Eye (tissue), 1 donor: ENCODE results near the gene ASGR1.

Experiments
- DNase-seq: peaks from one replicate; pipeline ENCODE4 v3.0.0-alpha.2; 2015

ASGR1 gene

GRCh38 chr17:7215652-7216180, 36.5 kb upstream of the ASGR1 start:
- no peak for DNase-seq

- DNase-seq, result no peak
Observed at GRCh38 chr17:7215136-7215638, 36.0 kb upstream of the ASGR1 start.

GRCh38 chr17:7214300-7215135, 35.3 kb upstream of the ASGR1 start:
- peak; percentile 100 for DNase-seq

GRCh38 chr17:7213895-7214299, 34.7 kb upstream of the ASGR1 start:
- DNase-seq, result peak; percentile 99

GRCh38 chr17:7211491-7212273, 32.5 kb upstream of the ASGR1 start:
- DNase-seq, result peak; percentile 64

- peak; percentile 36 for DNase-seq
Observed at GRCh38 chr17:7208754-7209460, 29.7 kb upstream of the ASGR1 start.

- DNase-seq, result peak; percentile 63
Observed at GRCh38 chr17:7208027-7208571, 28.9 kb upstream of the ASGR1 start.

- no peak for DNase-seq
Observed at GRCh38 chr17:7207120-7208001, 28.2 kb upstream of the ASGR1 start.

GRCh38 chr17:7205561-7205960, 26.4 kb upstream of the ASGR1 start:
- DNase-seq, result no peak

GRCh38 chr17:7204828-7205461, 25.8 kb upstream of the ASGR1 start:
- peak; percentile 98 for DNase-seq

- peak; percentile 79 for DNase-seq
Observed at GRCh38 chr17:7204336-7204735, 25.2 kb upstream of the ASGR1 start.

GRCh38 chr17:7203391-7203790, 24.2 kb upstream of the ASGR1 start:
- no peak for DNase-seq

GRCh38 chr17:7196651-7197401, 17.7 kb upstream of the ASGR1 start:
- no peak for DNase-seq

GRCh38 chr17:7195971-7196370, 16.8 kb upstream of the ASGR1 start:
- DNase-seq, result no peak

GRCh38 chr17:7192271-7192937, 13.2 kb upstream of the ASGR1 start:
- peak; percentile 58 for DNase-seq

- peak; percentile 90 for DNase-seq
Observed at GRCh38 chr17:7191571-7192270, 12.6 kb upstream of the ASGR1 start.

- no peak for DNase-seq
Observed at GRCh38 chr17:7191069-7191468, 11.9 kb upstream of the ASGR1 start.

GRCh38 chr17:7190276-7190917, 11.2 kb upstream of the ASGR1 start:
- DNase-seq, result no peak

GRCh38 chr17:7186241-7186640, 7.1 kb upstream of the ASGR1 start:
- DNase-seq, result no peak
